Measurements from ENCODE around the gene SLC12A9.
A peak's percentile ranks its signal among the peaks of the same experiment; 100 is the strongest.

SLC12A9 gene

DNA sequence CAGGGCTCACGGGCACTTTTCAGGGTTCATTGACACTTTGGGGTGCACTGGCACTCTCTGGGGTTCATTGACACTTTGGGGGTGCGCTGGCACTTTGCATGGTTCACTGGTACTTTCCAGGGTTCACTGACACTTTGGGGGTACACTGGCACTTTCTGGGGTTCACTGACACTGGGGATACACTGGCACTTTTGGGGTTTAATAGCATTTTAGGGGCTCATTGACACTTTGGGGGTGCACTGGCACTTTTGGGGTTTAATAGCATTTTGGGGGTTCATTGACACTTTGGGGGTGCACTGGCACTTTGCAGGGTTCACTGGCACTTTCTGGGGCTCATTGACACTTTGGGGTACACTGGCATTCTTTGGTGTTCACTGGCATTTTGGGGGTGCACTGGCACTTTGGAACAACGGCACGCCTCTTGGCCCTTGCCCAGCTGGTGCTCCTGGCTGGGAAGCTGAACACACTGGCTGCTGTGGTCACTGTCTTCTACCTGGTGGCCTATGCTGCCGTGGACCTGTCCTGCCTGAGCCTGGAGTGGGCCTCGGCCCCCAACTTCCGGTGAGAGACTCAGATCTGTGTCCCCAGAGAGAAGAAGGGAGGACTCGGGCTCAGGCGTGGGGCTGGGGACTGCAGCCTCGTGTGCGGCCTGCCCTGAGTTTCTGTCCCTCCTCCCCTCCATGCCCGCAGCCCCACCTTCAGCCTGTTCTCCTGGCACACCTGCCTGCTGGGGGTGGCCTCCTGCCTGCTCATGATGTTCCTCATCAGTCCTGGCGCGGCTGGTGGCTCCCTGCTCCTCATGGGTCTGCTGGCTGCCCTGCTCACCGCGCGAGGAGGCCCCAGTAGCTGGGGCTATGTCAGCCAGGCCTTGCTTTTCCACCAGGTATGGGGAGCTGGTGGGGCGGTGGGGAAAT lies 8.4 kb downstream of the SLC12A9 start:
- no peak for DNase-seq (ENCODE audit: low read depth in 2 of 2)

- no peak for DNase-seq (ENCODE audit: low read depth in 2 of 2)
Measured at GRCh38 chr7:100861616-100861985, 9.1 kb downstream of the SLC12A9 start.

- DNase-seq (ENCODE audit: low read depth in 2 of 2), result no peak
Measured at GRCh38 chr7:100863406-100863950, 11.0 kb downstream of the SLC12A9 start.

DNA sequence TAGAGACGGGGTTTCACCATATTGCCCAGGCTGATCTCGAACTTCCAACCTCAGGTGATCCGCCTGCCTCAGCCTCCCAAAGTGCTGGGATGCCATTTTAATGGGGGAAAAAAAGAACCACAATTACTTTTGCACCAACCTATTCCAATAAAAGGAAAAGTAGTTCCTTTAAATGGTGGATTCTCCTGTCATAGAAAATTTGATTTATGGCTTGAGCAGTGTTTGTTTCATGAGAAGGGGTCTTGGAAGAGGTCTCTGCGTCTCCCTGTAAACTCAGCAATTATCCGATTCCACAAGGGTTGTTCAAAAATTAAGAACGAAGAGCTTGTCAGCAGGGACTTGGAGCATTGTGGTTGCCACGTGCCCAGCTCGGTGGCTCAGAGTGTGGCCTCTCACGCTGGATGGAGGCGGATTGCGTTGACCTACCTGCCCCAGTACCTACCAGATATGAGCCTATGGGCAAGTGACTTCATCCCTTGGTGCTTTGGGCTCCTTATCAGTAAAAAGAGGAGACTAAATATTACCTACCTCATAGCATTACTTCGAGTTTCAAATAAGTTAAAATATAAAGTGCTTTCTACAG lies 11.8 kb downstream of the SLC12A9 start:
- DNase-seq (ENCODE audit: low read depth in 2 of 2), result no peak

- DNase-seq (ENCODE audit: low read depth in 2 of 2), result no peak
Measured at GRCh38 chr7:100865372-100865911, 12.9 kb downstream of the SLC12A9 start.

- DNase-seq (ENCODE audit: low read depth in 2 of 2), result no peak
Measured at GRCh38 chr7:100865938-100866728, 13.6 kb downstream of the SLC12A9 start.

- DNase-seq (ENCODE audit: low read depth in 2 of 2), result no peak
Measured at GRCh38 chr7:100866729-100867039, 14.2 kb downstream of the SLC12A9 start.

DNA sequence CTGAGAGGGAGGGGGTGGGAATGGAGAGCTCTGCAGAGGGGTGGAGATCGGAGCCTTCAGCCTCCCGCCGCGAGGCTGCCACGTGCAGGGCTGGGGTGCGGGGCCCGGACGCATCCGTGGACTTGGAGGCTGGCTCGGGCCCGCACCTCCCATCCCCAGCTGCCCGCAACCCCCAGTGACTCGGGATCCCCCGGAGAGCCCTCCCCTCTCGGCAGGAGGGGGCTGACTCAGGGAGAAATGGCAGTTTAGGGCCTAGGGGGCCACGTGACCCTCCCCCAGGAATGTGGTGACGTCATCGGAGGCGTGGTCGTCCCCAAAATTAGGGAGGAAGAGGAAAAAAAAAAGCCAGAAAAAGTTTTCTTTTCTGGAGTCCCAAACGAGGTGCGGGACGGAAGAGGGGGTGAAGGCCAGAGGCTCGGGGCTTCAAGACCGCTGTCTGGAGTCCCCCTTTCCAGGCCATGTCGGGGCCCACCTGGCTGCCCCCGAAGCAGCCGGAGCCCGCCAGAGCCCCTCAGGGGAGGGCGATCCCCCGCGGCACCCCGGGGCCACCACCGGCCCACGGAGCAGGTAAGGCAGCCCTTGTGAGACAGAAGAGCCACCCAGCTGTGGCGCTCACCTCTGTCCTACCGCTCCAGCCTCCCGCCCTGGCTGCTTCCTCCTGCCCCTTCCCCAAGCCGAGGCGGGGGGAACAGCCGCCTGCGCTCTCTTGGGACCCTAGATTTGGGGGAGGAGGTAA lies 14.7 kb downstream of the SLC12A9 start, which contains the start of gene TRIP6:
Gene TRIP6 (plus strand): TSS at position 348 of the 736 bp plus-strand sequence. CDS start 111 bp downstream, at position 459.
- peak; percentile 48 to 49 for DNase-seq (ENCODE audit: low read depth in 2 of 2)

DNA sequence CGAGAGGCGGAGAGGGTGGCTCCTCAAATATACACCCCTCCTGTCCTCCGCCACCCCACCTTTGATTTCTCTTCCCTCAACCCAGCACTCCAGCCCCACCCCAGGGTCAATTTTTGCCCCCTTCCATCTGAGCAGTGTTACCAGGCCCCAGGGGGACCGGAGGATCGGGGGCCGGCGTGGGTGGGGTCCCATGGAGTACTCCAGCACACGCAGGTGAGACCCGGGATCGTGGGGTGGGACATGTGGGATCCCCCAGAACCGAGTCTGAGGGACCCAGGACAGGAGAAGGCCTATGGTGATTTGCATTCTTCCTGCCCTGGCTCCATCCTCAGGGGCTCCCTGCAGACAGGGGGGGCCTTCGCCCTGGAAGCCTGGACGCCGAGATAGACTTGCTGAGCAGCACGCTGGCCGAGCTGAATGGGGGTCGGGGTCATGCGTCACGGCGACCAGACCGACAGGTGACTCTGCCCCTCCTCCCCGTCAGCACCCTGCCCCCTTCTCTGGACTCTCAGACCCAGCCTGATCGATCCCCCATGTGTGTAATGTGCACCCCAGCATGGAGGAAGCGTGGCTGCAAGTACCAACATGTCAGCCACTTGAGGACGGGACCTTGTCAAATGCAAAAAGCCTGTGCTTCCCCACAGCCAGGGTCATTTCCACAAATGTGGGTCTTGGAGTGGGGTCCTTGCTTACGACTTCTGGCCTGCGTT lies 15.4 kb downstream of the SLC12A9 start:
- DNase-seq (ENCODE audit: low read depth in 2 of 2), result no peak

DNA sequence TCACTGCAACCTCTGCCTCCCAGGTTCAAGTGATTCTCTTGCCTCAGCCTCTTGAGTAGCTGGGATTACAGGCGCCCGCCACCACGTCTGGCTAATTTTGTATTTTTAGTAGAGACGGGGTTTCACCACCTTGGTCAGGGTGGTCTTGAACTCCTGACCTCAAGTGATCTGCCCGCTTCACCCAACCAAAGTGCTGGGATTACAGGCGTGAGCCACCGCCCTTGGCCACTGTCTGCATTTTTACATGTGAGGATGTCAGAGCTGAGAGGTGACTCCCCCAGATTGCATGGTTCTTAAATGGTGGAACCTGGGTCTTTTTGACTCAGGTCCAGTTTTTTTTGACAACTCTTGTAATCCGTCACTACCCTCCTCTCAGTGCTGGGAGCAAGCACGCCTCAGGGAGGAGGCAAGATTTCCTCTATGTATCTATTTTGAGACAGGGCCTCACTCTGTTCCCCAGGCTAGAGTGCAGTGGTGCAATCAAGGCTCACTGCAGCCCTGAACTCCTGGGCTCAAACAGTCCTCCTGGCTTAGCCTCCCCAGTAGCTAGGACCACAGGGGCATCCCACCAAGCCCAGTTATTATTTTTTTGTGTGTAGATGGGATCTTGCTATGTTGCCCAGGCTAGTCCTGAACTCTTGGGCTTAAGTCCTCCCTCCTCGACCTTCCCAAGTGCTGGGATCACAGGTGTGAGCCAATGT lies 21.2 kb downstream of the SLC12A9 start:
- no peak for DNase-seq (ENCODE audit: low read depth in 2 of 2)

DNA sequence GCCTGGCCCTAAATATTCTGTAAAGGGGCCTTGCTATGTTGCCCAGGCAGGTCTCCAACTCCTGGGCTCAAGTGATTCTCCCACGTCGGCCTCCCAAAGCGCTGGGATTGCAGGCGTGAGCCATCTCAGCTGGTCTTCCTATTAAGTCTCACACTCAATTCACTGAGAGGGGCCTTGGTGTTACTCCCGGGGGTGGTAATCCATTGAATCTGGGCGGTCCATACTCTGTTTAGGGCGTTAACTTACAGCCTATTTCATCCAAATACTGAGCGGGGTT lies 21.7 kb downstream of the SLC12A9 start:
- DNase-seq (ENCODE audit: low read depth in 2 of 2), result no peak

- peak; percentile 97 to 98 for DNase-seq (ENCODE audit: low read depth in 2 of 2)
Measured at GRCh38 chr7:100874577-100875355, 22.3 kb downstream of the SLC12A9 start, which contains the start of gene SRRT. Gene SRRT (plus strand): TSS chr7:100875103. CDS start chr7:100875591, 488 bp downstream.

GRCh38 chr7:100875356-100875751 lies 22.8 kb downstream of the SLC12A9 start:
- DNase-seq (ENCODE audit: low read depth in 2 of 2), result no peak

- DNase-seq (ENCODE audit: low read depth in 2 of 2), result no peak
Measured at GRCh38 chr7:100878013-100878412, 25.5 kb downstream of the SLC12A9 start.

DNA sequence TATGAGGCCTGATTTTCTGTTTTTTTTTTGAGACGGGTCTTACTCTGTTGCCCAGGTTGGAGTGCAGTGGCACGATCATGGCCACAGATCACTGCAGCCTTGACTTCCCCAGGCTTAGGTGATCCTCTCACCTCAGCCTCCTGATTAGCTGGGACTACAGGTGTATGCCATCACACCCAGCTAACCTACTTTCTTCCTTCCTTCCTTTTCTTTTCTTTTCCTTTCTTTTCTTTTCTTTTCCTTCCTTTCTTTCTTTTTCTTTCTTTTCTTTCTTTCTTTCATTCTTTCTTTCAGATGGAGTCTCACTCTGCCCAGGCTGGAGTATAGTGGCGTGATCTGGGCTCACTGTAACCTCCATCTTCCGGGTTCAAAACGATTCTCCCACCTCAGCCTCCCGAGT lies 26.2 kb downstream of the SLC12A9 start:
- DNase-seq (ENCODE audit: low read depth in 2 of 2), result no peak

- no peak for DNase-seq (ENCODE audit: low read depth in 2 of 2)
Measured at GRCh38 chr7:100879685-100880261, 27.3 kb downstream of the SLC12A9 start.

- no peak for DNase-seq (ENCODE audit: low read depth in 2 of 2)
Measured at GRCh38 chr7:100880645-100881044, 28.1 kb downstream of the SLC12A9 start.

DNA sequence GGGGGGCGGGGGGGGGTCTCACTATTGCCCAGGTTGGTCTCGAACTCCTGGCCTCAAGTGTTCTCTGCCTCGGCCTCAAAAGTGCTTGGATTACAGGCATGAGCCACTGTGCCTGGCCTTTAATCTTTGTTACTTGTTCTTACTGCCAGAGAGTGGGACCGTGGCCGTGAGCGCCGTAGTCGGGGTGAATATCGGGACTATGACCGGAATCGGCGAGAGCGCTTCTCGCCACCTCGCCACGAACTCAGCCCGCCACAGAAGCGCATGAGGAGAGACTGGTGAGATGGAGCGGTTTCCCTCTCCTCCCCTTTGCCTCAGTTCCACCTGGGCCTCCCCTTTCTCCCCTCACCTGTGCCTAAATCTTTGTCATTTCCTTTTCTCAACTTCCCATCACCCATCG lies 28.6 kb downstream of the SLC12A9 start:
- no peak for DNase-seq (ENCODE audit: low read depth in 2 of 2)

DNA sequence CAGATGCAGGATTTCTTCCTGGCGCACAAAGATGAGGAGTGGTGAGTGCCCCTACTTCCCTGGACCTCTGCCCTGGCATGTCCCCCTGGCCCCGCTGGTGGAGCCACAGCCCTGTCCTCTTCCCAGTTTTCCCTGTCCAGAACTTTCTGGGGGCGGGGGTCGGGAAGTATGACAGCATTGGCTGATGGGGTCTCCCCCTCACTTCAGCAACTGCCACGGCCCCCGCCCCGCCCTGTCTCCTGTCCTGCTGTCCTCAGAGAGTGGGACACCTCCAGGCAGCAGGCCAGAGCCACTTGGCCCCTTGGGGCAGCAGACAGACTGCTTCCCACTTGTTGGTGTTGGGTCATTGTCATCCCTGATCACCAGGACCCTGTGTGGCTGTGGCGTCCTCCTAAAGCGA lies 29.7 kb downstream of the SLC12A9 start:
- no peak for DNase-seq (ENCODE audit: low read depth in 2 of 2)

Data from stimulated activated CD8-positive, alpha-beta memory T cell treated with anti-CD3 and anti-CD28 coated beads, Interleukin-7, amount 100 ng/mL, for 4 hours (primary cell).